B cell (primary cell): Measurements from ENCODE around the gene SLC35F3. TPM values are rescaled to one million over a fixed set of nuclear protein-coding genes. Genes with fewer than 3 reads are reported as not detected.

ENCODE experiments used
- ATAC-seq: fragments of 200-7000 bp; cut with Tn5 transposase; one replicate; pipeline ENCODE4 v1.10.0; 2021; ENCODE audit warnings: low read depth, mild to moderate bottlenecking, moderate number of reproducible peaks, moderate library complexity
- CTCF ChIA-PET: fragments of 350-600 bp; sonication (Branson Sonifier 250); formaldehyde crosslinking; loops from one replicate; lab custom pipeline; 2021; ENCODE audit warnings: antibody characterized with exemption, inconsistent platforms; lab: Charles Lee
- POLR2A ChIA-PET: fragments of 350-600 bp; sonication (Branson Sonifier 250); formaldehyde crosslinking; loops from one replicate; lab custom pipeline; 2021; ENCODE audit warnings: antibody characterized with exemption; lab: Charles Lee
- DNase-seq: peaks from one replicate; pipeline ENCODE4 v3.0.0; 2013
- H2AFZ ChIP-seq: 2 replicates; pipeline ENCODE4 v1.6.1; 2012; ENCODE audit warnings: mild to moderate bottlenecking, low read depth, low read length; ENCODE audit not compliant: insufficient read depth, poor library complexity, severe bottlenecking
- H3K27ac ChIP-seq, 2 donors: 1 replicate in 1 of 2; 2 replicates in 1 of 2; pipeline ENCODE4 v1.5.1; 2012 to 2013; ENCODE audit warnings: low read length in 2 of 2, mild to moderate bottlenecking in 2 of 2, moderate library complexity in 1 of 2
- H3K27me3 ChIP-seq, 4 experiments: fragments of 200-600 bp in 1 of 4; sonication (generic) in 1 of 4; replicated peaks in 1 of 4; 1 replicate in 2 of 4; 2 replicates in 2 of 4; pipeline versions ENCODE4 v1.6.1 to v1.7.0; 2013 to 2016; ENCODE audit warnings: low read length in 3 of 4, mild to moderate bottlenecking in 2 of 4, mixed read lengths in 1 of 4, moderate library complexity in 1 of 4; ENCODE audit not compliant: insufficient read depth in 4 of 4, control insufficient read depth in 3 of 4; ENCODE audit errors: control extremely low read depth in 1 of 4
- H3K36me3 ChIP-seq, 2 experiments: replicated peaks in 1 of 2; 1 replicate in 1 of 2; 2 replicates in 1 of 2; pipeline versions ENCODE4 v1.6.1 to v1.7.1; 2013; ENCODE audit warnings: low read length in 1 of 2; ENCODE audit not compliant: insufficient read depth in 2 of 2, control insufficient read depth in 1 of 2; ENCODE audit errors: control extremely low read depth in 1 of 2, extremely low read depth in 1 of 2
- H3K4me1 ChIP-seq, 2 donors: fragments of 200-600 bp in 1 of 2; sonication (generic) in 1 of 2; 1 replicate in 1 of 2; 2 replicates in 1 of 2; pipeline versions ENCODE4 v1.5.1 to v1.6.1; 2013 to 2017; ENCODE audit warnings: low read length in 2 of 2; ENCODE audit not compliant: control insufficient read depth in 2 of 2, insufficient read depth in 2 of 2
- H3K4me2 ChIP-seq: replicated peaks from 2 replicates; pipeline ENCODE3; 2012; ENCODE audit warnings: mild to moderate bottlenecking, low read depth, low read length; ENCODE audit not compliant: poor library complexity, severe bottlenecking
- H3K4me3 ChIP-seq, 5 experiments: fragments of 200-600 bp in 1 of 5; sonication (generic) in 1 of 5; 1 replicate in 3 of 5; 2 replicates in 2 of 5; pipeline versions ENCODE4 v1.5.1 to v1.7.0; 2011 to 2016; ENCODE audit warnings: low read length in 4 of 5, mild to moderate bottlenecking in 4 of 5, low read depth in 2 of 5, control low read depth in 1 of 5, moderate library complexity in 1 of 5; ENCODE audit not compliant: insufficient read depth in 1 of 5; ENCODE audit errors: control extremely low read depth in 1 of 5, extremely low read depth in 1 of 5
- H3K79me2 ChIP-seq: fragments of 200-600 bp; sonication (generic); one replicate; pipeline ENCODE4 v1.6.0; 2016; ENCODE audit warnings: low read length; ENCODE audit not compliant: control insufficient read depth, insufficient read depth
- H3K9ac ChIP-seq: fragments of 200-600 bp; sonication (generic); 2 replicates; pipeline ENCODE4 v1.6.1; 2017; ENCODE audit warnings: mild to moderate bottlenecking, low read length, moderate library complexity
- H3K9me3 ChIP-seq, 3 donors: one replicate each; pipeline versions ENCODE4 v1.6.1 to v1.7.1; 2013; ENCODE audit warnings: low read length in 2 of 3; ENCODE audit not compliant: control insufficient read depth in 2 of 3, insufficient read depth in 1 of 3; ENCODE audit errors: control extremely low read depth in 1 of 3
- H4K20me1 ChIP-seq: 2 replicates; pipeline ENCODE4 v1.6.0; 2012; ENCODE audit warnings: mild to moderate bottlenecking, low read length; ENCODE audit not compliant: insufficient read depth, control insufficient read depth, poor library complexity, severe bottlenecking
- H3K27ac Mint-ChIP-seq: one replicate; pipeline ENCODE4 v1.8.0; 2021; ENCODE audit warnings: mixed read lengths
- H3K27me3 Mint-ChIP-seq: one replicate; pipeline ENCODE4 v1.8.0; 2021; ENCODE audit warnings: mixed read lengths
- H3K4me1 Mint-ChIP-seq: one replicate; pipeline ENCODE4 v1.8.0; 2021; ENCODE audit warnings: mixed read lengths
- H3K4me3 Mint-ChIP-seq: one replicate; pipeline ENCODE4 v1.8.0; 2021; ENCODE audit warnings: mixed read lengths
- H3K9me3 Mint-ChIP-seq: one replicate; pipeline ENCODE4 v1.8.0; 2022; ENCODE audit warnings: mixed read lengths; ENCODE audit not compliant: insufficient read depth
- CTCF ChIP-seq: fragments of 200-600 bp; IDR thresholded peaks from one replicate; pipeline ENCODE4 v1.8.0; 2022; ENCODE audit warnings: antibody characterized with exemption, mild to moderate bottlenecking
- EZH2 ChIP-seq: IDR thresholded peaks from 2 replicates; pipeline ENCODE4 v1.6.1; 2012; ENCODE audit warnings: borderline replicate concordance, low read depth, mild to moderate bottlenecking, moderate library complexity, low read length; ENCODE audit not compliant: insufficient read depth, poor library complexity, severe bottlenecking
- WGBS: methylation state at CpG from one replicate; pipeline ENCODE4 v1.1.5; 2013; ENCODE audit warnings: missing lambda C conversion rate; ENCODE audit not compliant: insufficient coverage; 5-methylcytosine and 5-hydroxymethylcytosine counted together
- intact Hi-C: fragments of 100-400 bp; cut with micrococcal nuclease; formaldehyde crosslinking; loops from one replicate; pipeline ENCODE4 v1.10.0; 2022
- polyA plus RNA-seq: library from polyadenylated mRNA; depleted of rRNA; stranded (reverse); fragments of >200 nt; gene quantifications from 2 replicates; pipeline ENCODE4 v1.2.3, GENCODE V29; 2012
- total RNA-seq, 2 donors: library from RNA; stranded (reverse); fragments of 120-200 nt in 1 of 2; gene quantifications; 1 replicate in 1 of 2; 2 replicates in 1 of 2; pipeline versions ENCODE4 v1.2.3 to v1.2.4, GENCODE V29; 2013 to 2022

Gene SLC35F3
- total and polyA plus RNA-seq, 2 donors (not counting 1 experiment from before 2014, with no cell fraction given), result not detected

GRCh38 chr1:233905416-233906051 lies 1.1 kb downstream of the SLC35F3 start:
- no peak overlapping the region for H2AFZ ChIP-seq
- H3K4me2 ChIP-seq, result no peak overlapping the region
- peaks cover 0 to 17% (median 14%) of the 10 kb centered on the region in 4 experiments for H3K27me3 ChIP-seq
- TF ChIP-seq CTCF, result no peak
- TF ChIP-seq EZH2, result no peak
- no peak overlapping the region for H3K27ac ChIP-seq
- no peaks in the 10 kb centered on the region for H3K36me3 ChIP-seq
- no peaks in the 10 kb centered on the region for H4K20me1 ChIP-seq
- ATAC-seq (no peak), DNase-seq (no peak)
- Mint-ChIP-seq H3K27ac (no peak overlapping the region), H3K4me3 (no peak overlapping the region), H3K4me1 (peaks cover 1% of the 10 kb centered on the region), H3K9me3 (no peaks in the 10 kb centered on the region), H3K27me3 (peaks cover 59% of the 10 kb centered on the region)
- WGBS, result 16% methylated on average over 40 of the region's 40 CpGs
- POLR2A ChIA-PET, result no interaction called here
- H3K9me3 ChIP-seq, result peaks cover 0 to 15% (median 0%) of the 10 kb centered on the region in 3 donors
- H3K9ac ChIP-seq, result no peak overlapping the region
- intact Hi-C loops, result no loop called here
- no peaks in the 10 kb centered on the region for H3K4me1 ChIP-seq
- no peaks in the 10 kb centered on the region for H3K79me2 ChIP-seq
- H3K4me3 ChIP-seq, result no peak overlapping the region
- CTCF ChIA-PET, result no interaction called here

- Mint-ChIP-seq H3K4me1 (peaks cover 1% of the 10 kb centered on the region), H3K27ac (no peak overlapping the region), H3K9me3 (no peaks in the 10 kb centered on the region), H3K4me3 (no peak overlapping the region), H3K27me3 (peaks cover 51% of the 10 kb centered on the region)
- DNase-seq, result no peak
- Histone ChIP-seq H3K27me3 (peaks cover 0 to 17% (median 14%) of the 10 kb centered on the region in 4 experiments), H2AFZ (no peak overlapping the region), H3K4me2 (no peak overlapping the region), H3K4me3 (no peak overlapping the region), H3K4me1 (no peaks in the 10 kb centered on the region), H3K9me3 (peaks cover 0 to 15% (median 0%) of the 10 kb centered on the region in 3 donors), H4K20me1 (no peaks in the 10 kb centered on the region), H3K79me2 (no peaks in the 10 kb centered on the region), H3K27ac (no peak overlapping the region), H3K9ac (no peak overlapping the region), H3K36me3 (no peaks in the 10 kb centered on the region)
- CTCF ChIA-PET, result no interaction called here
- no peak for ATAC-seq
- intact Hi-C loops, result no loop called here
- POLR2A ChIA-PET, result no interaction called here
- no peak for TF ChIP-seq CTCF
- TF ChIP-seq EZH2, result no peak
Measured at GRCh38 chr1:233907151-233907550, 2.7 kb downstream of the SLC35F3 start.
